Testis (tissue), 3 donors: ENCODE measurements around the gene MYRFL. TPM values are rescaled to one million over a fixed set of nuclear protein-coding genes. Genes with fewer than 3 reads are reported as not detected.

Source experiments
- polyA plus RNA-seq: library from polyadenylated mRNA; stranded (reverse); fragments of 350-450 nt; fragmentation: Illumina TruSeq; extraction: RNeasy Lipid Tissue Mini Kit (QIAGEN cat#74804); gene quantifications from one replicate; pipeline ENCODE4 v1.2.3, GENCODE V29; 2014; ENCODE audit warnings: low read depth, low replicate concordance; ENCODE audit not compliant: insufficient read depth
- total RNA-seq, 2 donors: library from RNA; depleted of rRNA; stranded (reverse); fragments of >200 nt; gene quantifications; one replicate each; pipeline ENCODE4 v1.2.3, GENCODE V29; 2016

MYRFL gene
- total and polyA plus RNA-seq, 3 donors from 2014 or later: 0.87 to 8.0 (median 1.0) TPM

Other genes starting within 250 kb of the MYRFL start
- gene CCT2, start 239.8 kb upstream of the MYRFL start, total RNA-seq: 100 to 1,000 TPM; 213 to 248 TPM
- gene CCT2, start 239.8 kb upstream of the MYRFL start, polyA plus RNA-seq: 401 TPM
- gene LRRC10, start 214.3 kb upstream of the MYRFL start, total RNA-seq: under 1 TPM in 1 of 2 donors, not detected in 1; 0.12 TPM
- not detected for gene LRRC10, start 214.3 kb upstream of the MYRFL start, polyA plus RNA-seq
- gene BEST3, start 125.9 kb upstream of the MYRFL start, total RNA-seq: 1 to 10 TPM in 1 of 2 donors, under 1 TPM in 1; 0.74 to 2.1 TPM
- 9.8 TPM for gene BEST3, start 125.9 kb upstream of the MYRFL start, polyA plus RNA-seq
- 100 to 1,000 TPM in 1 of 2 donors, 10 to 100 TPM in 1; 50.9 to 105 TPM for gene RAB3IP, start 86.4 kb upstream of the MYRFL start, total RNA-seq
- gene RAB3IP, start 86.4 kb upstream of the MYRFL start, polyA plus RNA-seq: 133 TPM